AG09309 (cell line): ENCODE data around the gene DAAM2.
A peak's percentile ranks its signal among the peaks of the same experiment; 100 is the strongest.

Experiments used
- DNase-seq: peaks from one replicate; pipeline ENCODE4 v3.0.0-alpha.2; 2010; ENCODE audit warnings: low read depth
- H3K4me3 ChIP-seq: 2 replicates; pipeline ENCODE4 v1.5.1; 2011; ENCODE audit warnings: mild to moderate bottlenecking, low read depth, low read length, moderate library complexity; ENCODE audit not compliant: control insufficient read depth
- TF ChIP-seq, protein P1 (sequence below): IDR thresholded peaks from 2 replicates; pipeline ENCODE4 v1.5.1; 2011; ENCODE audit warnings: mild to moderate bottlenecking, low read depth, low read length, inconsistent platforms; ENCODE audit not compliant: insufficient read depth, control insufficient read depth; ENCODE audit errors: missing control alignments

DAAM2 gene

DNA sequence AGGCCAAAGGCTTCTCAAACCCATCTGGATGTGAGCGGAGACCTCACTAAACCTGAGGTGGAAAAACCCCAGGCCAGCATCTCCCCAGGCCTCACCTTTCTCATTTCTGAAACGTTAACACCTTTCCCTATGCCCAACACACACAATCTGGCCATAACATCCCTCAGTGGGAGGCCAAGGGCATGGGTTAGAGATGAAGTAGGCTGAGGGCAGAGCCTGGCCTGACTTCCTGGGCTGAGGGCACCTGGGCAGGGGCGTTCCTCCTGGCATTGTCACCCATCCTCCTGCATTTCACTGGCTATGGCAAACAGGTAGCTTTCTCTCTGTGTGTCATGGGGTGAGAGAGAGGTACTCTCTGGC lies 133.7 kb downstream of the DAAM2 start:
- no peak for DNase-seq
- no peak overlapping the region for H3K4me3 ChIP-seq
- TF ChIP-seq, protein P1, sequence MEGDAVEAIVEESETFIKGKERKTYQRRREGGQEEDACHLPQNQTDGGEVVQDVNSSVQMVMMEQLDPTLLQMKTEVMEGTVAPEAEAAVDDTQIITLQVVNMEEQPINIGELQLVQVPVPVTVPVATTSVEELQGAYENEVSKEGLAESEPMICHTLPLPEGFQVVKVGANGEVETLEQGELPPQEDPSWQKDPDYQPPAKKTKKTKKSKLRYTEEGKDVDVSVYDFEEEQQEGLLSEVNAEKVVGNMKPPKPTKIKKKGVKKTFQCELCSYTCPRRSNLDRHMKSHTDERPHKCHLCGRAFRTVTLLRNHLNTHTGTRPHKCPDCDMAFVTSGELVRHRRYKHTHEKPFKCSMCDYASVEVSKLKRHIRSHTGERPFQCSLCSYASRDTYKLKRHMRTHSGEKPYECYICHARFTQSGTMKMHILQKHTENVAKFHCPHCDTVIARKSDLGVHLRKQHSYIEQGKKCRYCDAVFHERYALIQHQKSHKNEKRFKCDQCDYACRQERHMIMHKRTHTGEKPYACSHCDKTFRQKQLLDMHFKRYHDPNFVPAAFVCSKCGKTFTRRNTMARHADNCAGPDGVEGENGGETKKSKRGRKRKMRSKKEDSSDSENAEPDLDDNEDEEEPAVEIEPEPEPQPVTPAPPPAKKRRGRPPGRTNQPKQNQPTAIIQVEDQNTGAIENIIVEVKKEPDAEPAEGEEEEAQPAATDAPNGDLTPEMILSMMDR = no peak

DNA sequence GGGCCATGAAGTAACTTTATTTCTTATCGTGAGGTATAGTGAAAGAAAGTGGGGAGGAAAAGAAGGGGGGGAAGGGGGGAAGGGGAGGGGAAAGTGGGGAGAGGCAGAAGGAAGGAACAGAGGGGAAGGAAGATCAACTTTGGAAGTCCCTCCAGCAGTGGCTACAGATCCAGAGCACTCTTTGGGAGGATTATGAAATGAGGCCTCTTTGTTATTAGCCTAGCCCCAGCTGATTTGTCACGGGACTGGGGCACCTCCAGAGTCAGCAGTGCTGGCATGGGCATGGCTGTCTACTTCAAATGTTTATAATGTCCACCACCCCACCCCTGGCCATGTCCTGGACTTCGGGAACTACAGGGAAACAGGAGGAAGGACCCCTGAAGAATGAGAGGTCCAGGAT lies 134.5 kb downstream of the DAAM2 start:
- TF ChIP-seq, protein P1 = no peak
- DNase-seq = no peak

DNA sequence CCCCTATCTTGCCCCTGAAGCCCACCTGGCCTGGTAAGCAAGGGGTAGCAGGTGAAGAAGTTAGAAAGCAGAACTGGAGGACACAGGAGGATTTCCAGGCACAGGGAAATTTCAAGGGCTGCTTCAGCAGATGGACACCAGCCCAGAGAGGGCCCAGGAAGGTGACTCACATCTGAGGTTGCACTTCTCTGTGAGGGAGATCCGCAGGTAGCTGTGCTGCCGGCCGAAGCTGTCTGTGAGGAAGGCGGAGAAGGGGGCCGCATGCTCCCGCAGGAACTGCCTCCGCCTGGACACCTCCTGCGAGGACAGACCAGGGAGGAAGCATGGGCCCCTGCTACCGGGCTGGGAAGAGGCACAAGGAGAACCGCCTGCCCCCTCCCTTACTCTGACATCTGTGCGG lies 135.0 kb downstream of the DAAM2 start:
- DNase-seq = no peak
- TF ChIP-seq, protein P1 = no peak
- H3K4me3 ChIP-seq = no peak overlapping the region

More for the DNA sequence above, 134.5 kb downstream of the DAAM2 start:
- no peak overlapping the region for H3K4me3 ChIP-seq

DNA sequence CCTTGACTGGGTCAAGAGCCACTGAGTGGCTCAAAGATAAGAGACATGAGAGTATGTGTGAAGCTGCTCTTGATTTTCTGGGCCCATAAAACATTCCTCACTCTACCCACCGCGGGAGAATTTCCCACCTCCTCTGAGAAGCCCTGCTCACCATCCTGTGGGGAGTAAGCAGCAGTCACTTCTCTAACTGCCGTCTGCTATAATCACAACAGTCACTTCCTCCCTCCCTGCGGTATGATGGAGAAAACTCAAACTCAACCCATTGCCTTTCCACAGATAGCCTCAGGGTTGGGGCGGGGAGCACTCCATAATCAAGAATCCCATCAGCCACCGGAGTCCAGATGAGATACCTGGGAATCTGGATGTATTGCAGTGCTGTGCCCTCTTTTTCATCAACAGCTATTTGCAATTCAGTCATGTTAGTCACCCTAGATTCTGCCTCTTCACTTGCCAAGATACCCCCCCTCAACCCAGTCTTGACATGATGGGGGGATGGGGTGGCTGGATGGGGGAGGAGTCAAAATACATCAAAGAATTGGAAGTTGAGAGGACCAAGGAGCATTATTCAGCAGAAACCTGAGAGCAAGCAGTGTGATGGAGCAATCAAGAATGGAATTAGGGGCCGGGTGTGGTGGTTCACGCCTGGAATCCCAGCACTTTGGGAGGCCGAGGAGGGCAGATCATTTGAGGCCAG lies 137.0 kb downstream of the DAAM2 start:
- TF ChIP-seq, protein P1 = no peak
- no peak for DNase-seq
- no peak overlapping the region for H3K4me3 ChIP-seq

DNA sequence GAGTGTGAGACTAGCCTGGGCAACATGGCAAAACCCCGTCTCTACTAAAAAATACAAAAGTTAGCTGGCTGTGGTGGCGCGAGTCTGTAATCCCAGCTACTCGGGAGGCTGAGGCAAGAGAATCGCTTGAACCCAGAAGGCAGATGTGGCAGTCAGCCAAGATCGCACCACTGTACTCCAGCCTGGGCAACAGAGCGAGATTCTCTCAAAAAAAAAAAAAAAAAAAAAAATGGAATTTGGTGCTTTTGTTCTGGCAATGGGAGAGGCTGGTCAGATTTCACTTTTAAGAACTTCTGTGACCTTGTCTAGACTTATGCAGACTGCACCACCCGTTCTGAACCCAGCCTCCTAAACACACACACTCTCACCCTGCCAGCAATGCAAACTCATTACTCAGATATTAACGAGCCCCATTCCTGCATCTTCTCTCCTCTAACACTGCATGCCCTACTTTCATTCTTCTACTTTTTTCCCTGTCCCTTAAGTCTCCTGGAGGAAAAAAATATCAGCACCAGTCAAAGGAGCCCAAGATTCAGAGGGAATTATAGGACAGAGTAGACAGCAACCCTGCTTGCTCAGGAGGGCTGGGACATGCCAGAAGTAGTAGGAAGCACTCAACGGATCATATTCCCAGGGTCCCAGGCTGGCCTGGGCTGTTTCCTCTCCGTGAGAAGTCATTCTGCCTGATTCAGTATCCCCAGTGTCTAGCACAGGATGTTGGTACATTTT lies 137.7 kb downstream of the DAAM2 start:
- TF ChIP-seq, protein P1 = no peak
- H3K4me3 ChIP-seq = no peak overlapping the region
- DNase-seq = peak; percentile 46

DNA sequence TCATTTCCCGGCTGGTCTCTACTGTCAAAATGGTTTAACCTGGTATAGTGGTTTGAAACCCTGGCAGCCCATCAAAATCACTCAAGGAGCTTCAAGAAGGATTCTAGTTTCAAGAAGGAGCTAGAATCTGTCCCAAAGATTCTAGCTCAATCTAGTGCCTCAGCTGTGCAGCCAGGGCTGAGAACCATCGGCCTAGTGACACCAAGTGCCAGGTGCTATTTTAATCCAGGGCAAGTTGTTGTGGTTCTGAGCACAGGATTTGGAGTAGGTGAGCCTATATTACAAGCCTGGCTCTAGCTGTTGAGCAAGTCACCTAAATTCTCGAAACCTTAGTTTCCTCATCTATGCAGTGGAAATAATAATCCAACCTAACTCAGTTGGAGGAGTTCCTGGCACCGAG lies 138.4 kb downstream of the DAAM2 start:
- TF ChIP-seq, protein P1 = no peak
- no peak for DNase-seq
- H3K4me3 ChIP-seq = no peak overlapping the region
